CD4-positive, alpha-beta T cell treated with Interleukin-15 for 4 hours (primary cell): Measurements from ENCODE around the gene ATP6V1G2.

Source experiments
- DNase-seq: peaks from one replicate; pipeline ENCODE4 v3.0.0-alpha.2; 2020; ENCODE audit warnings: low spot score

Gene ATP6V1G2

DNA sequence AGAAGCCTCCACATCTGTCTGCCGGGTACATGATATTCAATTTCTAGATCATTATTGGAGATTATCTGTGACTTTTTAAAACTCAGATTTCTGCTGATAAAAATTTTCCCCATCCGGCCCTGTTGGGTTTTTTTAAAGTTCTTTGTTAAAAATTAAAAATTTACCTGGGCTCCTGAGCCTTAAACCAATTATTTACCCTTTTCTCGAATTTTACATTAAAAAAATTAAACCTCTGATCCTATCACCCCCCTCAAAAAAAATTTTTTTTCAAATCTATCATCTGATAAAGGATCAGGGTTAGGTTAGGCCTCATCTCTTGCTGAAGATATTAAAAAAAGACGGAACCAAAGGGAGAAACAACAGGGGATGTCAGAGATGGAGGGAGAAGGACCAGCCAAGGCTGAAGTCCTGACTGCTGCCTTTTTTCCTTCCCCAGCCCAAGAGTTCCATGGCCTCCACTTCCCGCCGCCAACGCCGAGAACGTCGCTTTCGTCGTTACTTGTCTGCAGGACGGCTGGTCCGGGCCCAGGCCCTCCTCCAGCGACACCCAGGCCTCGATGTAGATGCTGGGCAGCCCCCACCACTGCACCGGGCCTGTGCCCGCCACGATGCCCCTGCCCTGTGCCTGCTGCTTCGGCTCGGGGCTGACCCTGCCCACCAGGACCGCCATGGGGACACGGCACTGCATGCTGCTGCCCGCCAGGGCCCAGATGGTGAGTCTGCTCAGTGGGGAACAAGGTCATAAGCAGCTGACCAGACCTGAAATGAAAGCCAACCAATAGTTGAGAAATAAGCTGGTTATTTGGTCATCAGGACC, 1.5 kb upstream of the ATP6V1G2 start:
- DNase-seq: no peak

DNA sequence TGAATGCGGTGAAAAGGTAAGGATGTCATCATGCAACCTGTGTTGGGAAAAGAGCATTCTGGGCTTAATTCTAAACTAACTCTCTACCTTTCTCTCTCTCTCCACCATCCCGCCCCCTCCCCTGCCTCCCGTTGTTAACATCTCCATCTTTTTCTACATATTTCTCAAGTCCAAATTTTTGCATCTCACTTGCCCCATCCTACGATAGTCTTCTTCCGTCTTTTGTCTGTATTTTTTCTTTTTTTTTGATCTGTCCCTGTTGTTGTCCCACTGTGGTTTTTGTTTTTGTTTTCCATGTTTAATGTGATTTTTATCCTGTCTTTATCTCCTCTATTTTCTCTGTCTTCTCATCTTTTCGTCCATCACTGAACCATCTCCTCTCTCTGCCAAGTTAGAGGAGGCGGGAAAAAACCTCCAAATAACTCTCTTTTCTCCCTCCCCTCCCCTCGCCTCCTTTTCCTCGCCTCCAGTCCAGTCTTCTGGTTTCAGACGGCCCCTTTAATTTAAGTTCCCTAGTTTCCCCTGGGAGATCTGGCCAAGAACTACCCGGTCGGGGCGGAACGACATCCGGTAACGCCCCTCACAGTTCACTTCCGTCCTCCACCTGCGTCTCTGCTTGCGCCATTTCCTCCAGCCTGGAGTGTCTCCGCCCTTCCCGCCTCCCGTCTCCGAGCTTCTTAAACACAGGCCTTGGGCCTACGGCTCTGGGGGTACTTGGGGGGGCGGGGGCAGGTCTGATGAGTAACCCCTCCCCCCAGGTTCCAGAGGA, 734 bp upstream of the ATP6V1G2 start, which contains the start of gene NFKBIL1:
Gene NFKBIL1, plus strand, starts transcription at position 651 of the 769 bp plus-strand sequence. Its CDS starts 87 bp downstream, at position 738.
- peak; percentile 89 for DNase-seq

DNA sequence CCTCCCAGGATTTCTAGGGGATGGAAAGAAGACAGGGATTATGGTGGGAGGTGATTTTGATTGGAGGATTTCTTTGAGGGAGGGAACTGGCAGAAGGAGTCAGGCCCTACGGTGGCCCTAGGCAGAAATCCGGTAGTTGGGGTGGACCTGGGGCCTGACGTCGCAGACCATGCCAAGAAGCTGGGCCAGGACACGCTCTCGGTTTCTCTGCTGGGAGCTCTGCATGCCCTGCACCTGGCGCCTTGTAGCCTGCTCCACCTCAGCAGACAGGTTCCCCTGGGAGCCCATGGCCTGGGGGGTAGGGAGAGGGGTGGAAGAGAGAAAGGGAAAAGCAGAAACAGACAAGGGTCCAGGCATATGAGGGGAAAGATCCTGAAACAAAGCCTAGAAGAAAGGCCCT, 1.1 kb downstream of the ATP6V1G2 start:
- no peak for DNase-seq

DNA sequence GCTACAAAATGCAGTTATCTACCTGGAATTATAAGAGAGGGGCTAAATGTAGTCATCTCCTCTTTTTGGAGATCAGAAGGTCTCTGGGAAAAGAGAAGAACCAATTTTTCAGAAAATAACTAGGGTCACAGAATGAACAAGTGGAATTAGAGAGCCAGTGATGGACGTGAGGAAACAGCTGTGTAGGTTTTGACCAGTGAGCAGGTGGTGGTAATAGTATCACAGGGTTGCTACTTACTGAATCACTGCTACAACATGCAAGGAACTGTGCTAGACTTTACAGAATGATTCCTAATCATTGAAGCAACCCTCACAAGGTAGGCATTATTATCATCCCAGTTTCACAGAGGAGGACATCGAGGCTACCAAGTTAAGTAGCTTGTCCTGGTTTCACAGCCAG, 1.7 kb downstream of the ATP6V1G2 start:
- DNase-seq: no peak

DNA sequence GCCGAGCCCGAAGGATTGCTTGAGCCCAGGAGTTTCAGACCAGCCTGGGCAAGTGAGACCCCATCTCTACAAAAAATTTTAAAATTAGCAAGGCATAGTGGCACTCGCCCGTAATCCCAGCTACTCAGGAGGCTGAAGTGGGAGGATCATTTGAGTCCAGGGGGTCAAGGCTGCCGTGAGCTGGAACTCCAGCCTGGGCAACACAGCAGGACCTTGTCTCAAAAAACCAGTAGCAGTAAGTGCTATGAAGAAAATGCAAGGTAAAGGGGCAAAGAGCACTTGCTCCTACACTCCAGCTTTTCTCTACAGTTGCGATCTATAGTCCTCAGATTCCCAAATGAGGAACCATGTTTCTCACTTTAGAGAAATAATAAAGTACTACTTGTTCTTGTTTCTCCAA, 2.8 kb downstream of the ATP6V1G2 start:
- DNase-seq: no peak

DNA sequence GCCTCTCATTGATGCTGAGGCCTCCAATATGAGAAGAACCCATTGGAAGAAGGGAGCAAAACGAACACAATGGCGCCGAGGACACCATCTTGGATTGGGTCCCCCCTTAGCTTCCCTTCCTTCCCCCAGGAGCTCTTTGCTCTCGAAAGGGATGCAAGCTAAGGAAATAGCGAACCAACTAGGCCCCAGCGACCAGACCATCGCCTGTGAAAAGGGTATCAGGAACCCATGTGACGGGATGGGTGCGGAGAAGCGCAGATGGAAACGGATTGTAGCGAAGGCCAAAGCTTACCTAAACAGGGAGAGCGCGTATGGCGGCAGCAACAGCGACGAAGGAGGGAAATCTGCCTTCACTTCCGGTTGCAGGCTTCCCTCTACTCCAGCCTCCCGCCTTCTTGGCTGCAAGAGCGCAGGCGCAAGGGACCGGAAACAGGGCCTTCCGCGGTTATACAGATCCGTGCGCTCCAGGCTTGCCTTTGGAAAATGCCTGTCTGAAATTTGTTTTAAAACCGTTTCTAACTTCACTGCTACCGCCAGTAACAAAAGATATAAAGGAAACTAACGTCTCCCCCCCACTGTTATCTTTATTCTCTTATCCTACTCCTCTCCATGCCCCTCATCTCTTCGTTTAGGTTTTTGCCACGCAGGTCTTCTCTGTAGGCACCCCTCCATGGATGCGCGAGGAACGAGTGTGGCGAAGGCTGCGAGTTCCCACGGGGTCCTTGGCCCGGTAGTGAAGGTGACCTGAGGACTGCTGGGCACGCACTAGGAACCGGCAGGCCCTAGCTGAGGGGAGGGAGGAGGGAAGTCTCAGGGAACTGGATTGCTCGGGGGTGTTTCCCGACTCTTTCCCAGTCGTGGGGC, 4.5 kb downstream of the ATP6V1G2 start, which contains the start of gene DDX39B:
Gene DDX39B, minus strand, starts transcription at position 346 of the 864 bp plus-strand sequence. CDS start 1,471 bp downstream, outside the sequence.
- peak; percentile 96 for DNase-seq

DNA sequence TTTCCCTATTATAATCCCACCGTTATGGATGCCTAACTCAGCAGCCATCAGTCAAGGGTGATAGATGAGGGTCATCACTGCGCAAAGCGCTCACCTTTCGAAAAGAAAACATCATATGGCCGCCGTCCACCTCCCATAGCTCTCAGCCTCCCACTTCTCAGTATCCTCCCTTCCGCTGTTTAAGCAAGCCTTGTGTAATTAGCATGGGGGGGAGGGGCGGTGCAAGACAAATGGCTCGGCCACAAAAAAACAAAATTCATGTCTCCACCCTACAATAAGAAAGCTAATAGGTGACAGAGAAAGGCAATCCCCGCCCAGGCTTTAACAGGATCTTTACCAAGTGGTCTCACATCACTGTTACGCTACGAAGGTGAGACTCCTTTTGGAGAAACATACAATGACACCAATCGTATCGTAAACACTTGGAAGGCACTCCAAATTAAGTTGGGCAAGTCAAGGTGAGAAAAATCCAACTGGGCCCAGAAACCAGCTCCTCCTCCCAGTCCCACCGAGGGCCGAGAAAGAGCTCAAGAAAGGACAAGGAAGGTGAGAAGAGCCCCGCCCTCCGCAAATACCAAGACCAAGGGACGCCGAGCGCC, 5.2 kb downstream of the ATP6V1G2 start:
- DNase-seq: peak; percentile 82

DNA sequence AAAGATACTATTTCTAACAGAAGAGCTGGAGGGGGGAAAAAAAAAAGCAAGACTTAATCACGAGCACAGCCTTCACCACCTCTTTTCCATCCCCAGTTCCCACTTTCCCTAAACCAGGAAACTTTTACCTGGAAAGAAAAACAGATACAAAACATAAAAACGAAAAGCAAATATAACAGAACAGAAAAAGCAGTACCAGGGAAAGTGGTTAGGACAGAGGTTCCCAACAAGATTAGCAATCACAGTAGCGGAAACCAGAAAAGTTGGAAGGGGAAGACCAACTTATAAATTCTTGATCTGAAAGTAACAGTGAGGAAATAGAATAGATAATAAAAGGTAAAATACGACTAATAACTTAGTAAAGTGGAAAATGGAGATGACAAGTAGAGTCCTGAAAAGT, 5.8 kb downstream of the ATP6V1G2 start:
- no peak for DNase-seq

DNA sequence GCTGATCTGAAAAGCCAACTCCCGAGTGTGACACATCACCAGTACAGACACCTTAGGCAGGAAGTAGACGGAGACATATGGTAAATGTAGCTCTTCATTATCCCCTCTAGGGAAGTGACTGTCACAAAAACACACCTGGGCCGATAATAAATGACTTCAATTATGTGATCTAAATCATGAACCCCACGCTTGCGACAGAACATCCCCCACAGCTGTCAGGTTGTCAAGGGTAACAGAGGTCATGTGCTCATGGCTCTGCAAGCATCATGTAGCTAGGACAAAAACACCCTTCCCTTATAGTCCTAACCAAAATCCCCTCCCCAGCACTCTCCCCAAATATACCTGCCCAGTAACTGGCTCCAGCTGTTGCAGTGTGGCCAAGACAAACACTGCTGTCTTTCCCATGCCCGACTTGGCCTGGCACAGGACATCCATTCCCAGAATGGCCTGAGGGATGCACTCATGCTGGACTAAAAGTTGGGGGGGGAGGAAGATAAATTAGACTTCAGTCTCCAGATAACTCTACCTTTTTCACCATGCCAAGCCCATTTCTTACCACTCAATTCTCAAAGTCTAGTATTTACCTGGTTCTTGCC, 7.5 kb downstream of the ATP6V1G2 start:
- DNase-seq: peak; percentile 34

DNA sequence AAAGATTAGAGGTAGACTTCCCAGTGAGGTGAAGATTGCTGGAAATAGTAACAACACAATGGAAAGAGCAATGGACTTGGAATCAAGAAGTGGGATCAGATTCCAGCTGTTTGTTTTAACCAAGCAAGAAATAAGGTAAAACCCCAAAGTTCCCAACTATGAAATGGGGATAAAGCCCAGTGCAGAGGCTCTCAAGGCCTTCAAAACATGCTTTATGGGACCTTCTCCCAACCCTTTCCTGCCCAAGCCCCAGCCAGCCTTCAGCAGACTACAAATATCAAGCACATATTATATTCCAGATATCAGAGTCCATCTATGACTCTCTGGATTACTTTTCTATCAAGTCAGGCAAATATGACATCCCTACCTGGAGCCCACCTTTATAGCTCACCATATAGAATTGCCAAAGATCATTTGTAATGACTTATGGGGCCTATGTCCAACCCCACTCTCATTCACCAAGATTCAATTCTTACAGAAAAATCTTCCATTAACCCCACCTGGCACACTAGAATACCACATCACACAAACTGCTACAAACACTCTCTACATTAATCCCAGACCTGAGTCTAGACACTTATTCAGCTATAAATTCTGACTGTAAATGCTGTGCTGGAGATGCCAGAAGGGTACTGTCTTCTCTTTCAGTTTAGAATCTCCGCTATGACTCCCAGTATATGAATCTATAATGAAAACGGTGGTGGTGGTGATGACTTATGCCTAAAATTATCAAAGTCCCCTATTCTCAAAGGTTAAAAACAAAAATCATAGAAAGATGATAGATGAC, 10.7 kb downstream of the ATP6V1G2 start:
- no peak for DNase-seq

DNA sequence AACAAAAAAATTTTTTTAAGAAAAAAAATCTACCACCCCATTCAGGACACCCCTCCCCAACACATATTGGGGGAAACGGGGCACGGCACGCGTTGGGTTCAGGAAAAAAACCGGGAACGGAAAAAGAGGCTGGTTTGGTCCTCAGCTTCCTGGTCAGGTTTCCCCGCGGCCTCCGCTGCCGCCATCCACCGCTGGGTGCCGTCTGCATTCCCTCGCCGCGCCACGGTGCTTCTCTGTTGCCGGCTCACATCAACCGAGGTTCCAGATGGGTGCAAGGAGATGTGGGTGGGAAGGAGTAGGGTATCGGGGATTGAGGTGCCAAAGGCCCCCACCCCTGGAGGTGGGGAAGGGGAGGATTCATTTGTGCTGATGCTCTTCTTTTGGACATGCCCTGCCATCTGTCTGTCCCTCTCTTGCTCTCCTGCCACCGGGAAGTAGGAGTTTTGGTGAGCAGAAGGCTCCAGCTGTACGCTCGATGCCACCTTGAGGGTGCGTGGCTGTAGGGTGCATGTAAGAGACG, 11.8 kb downstream of the ATP6V1G2 start:
- DNase-seq: no peak

DNA sequence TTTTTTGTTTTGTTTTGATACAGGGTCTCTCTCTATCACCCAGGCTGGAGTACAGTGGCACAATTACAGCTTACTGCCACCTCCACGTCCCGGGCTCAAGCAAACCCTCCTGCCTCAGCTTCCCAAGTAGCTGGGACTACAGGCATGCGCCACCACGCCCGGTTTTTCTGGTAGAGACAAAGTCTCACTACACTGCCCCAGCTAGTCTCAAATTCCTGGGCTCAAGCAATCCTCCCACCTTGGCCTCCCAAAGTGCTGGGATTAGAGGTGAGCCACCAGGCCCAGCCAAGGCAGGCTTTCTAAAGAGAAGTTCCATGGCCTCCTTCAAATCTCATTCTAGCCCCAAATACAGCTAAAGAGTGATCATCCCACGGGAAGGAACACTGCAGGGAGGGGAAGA, 12.4 kb downstream of the ATP6V1G2 start:
- no peak for DNase-seq

DNA sequence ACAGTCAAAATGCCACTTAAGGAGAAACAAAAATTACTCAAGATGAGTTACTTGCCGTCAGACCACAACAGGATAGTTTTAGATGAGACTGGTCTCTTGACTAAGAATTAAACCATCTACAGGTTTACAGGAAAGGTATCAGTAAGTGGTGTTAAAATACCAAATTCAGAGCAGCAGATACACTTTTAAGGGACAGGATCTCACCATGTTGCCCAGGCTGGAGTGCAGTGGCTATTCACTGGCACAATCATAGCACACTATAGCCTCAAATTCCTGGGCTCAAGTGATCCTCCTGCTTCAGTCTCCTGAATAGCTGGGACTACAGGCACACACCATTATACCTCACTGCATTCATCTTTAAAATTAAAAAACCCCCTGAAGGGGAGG, 13.0 kb downstream of the ATP6V1G2 start:
- no peak for DNase-seq

DNA sequence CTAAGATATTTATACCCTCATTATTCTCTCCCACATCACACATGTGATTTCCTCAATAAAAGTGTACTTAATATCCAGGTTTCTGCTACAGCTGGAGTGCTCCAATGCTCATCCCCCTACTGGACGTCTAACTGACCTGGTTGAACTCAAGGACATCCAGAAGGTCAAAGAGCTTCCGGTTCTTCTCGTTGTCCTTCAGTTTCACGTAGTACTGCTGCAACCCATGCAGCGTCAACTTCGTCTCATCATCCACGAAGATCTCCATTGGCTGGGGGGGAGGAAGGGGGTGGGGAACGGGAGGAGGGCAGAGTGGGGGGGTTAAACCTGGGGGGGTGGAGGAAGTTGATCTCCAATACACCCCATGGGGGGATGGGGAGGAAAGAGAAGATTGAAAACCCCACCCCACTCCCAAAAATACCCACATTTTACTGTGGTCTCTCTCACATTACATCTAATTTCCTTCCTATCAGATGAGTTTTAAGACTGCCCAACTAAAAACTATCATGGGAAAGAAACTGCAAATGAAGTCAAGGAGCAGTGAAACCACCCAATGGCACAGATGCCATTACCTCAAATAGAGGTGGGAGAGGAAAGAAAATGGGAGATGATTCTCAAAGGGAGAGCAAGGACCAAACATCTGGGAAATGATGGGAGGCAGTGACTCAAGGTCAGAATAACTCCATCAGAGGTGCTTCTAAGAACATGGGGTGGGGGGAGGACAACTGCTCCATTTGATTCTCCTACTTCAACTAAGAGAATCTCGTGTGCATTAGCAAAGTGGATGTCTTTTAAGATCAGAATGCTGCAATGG, 13.6 kb downstream of the ATP6V1G2 start:
- no peak for DNase-seq

DNA sequence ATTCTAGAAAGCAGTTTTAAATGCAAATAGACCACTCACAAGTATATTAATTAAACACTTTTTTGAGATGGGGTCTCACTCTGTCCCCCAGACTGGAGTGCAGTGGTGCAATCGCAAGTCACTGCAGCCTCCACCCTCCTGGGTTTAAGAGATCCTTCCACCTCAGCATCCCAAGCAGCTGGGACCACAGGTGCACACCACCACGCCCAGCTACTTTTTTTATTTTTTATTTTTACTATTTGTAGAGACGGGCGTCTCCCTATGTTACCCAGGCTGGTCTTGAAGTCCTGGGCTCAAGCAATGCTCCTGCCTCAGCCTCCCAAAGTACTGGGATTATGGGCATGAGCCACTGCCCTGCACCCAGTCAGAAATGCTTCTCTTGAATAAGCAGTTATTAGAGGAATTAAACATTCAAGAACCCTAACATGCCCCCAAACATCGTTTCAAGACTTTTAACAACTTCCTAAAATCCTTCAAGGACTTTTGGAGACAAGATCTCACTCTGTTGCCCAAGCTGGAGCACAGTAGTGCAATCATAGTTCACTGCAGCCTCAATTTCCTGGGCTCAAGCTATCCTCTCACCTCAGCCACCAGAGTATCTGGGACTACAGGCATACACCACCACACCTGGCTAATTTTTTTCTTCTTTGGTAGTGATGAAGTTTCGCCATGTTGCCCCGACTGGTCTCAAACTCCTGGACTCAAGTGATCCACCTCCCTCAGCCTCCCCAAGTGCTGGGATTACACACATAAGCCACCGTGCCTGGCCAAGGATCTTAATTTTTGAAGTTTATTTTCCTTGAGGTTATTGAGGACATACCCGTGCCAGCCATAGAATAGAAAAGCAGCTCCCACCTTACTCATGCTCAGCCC, 14.4 kb downstream of the ATP6V1G2 start:
- no peak for DNase-seq

DNA sequence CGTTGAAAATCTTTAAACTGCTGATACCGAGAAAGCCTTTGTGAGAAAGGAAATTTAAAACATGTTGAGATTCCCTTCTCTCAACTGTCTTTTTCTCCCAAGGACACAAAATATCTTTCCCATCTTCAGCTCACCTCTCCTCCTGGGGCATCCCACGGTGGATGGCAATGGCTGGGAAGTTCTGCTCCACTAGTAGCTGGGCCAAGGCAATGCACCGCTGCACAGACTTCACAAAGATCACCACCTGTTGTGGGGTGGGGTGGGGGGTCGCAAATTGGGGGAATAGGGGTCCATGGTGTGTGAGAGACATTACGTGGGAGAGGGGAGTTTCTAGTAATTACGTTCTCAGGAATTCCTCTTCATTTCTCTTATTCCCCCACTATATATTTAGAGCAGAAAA, 15.2 kb downstream of the ATP6V1G2 start:
- no peak for DNase-seq

DNA sequence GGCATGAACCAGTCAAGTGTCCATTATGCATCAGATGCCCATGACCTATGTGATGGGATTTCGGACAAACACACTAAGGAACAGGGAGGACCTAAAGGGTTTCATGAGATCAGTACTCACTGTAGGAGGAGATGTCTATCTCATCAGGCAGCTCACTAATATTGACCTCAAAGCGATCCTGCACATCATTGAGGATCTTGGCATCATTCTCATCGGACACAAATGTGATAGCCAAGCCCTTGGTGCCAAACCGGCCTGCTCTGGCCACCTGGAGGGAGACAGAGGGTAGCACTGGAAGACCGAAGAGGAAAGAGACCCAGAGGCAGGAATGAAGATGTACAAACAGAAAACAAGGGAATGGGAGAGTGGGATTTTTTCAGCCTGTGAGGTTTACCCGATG, 15.7 kb downstream of the ATP6V1G2 start:
- no peak for DNase-seq

DNA sequence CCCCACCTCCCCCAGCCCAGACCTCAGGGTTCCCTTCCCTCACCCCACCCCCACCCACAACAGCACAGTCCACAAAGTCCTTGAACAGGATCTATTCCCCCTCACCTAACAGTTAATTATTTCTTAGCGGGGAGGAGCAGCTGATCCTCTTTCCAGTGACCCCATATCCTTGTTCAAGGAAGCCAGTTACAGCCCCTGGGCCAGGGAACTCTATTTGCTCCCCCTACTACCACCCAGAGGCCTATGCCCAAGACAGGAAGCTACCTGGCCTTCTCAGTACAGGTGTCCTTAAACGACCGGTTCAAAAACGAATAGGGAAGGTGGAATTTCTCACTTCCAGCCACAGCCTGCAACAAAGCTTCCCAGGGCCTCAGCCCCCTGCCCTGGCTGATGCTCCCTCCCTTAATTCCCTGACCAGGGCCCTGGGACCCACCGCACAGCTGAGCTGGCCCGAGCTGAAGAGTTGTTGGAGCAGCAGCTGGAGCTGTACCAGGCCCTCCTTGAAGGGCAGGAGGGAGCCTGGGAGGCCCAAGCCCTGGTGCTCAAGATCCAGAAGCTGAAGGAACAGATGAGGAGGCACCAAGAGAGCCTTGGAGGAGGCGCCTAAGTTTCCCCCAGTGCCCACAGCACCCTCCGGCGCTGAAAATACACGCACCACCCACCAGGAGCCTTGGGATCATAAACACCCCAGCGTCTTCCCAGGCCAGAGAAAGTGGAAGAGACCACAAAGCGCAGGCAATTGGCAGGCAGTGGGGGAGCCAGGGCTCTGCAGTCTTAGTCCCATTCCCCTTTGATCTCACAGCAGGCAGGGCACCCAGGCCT, 16.9 kb downstream of the ATP6V1G2 start:
- no peak for DNase-seq
